CD14-positive monocyte (primary cell): ENCODE data around the gene KLHL42. TPM values are rescaled to one million over a fixed set of nuclear protein-coding genes. Genes with fewer than 3 reads are reported as not detected.

Experiments
- DNase-seq, 3 donors: peaks; one replicate each; pipeline ENCODE4 v3.0.0-alpha.2; 2011 to 2022
- H2AFZ ChIP-seq: 2 replicates; pipeline ENCODE4 v1.6.0; 2012; ENCODE audit warnings: mild to moderate bottlenecking, low read depth, low read length, inconsistent platforms; ENCODE audit not compliant: insufficient read depth, poor library complexity, severe bottlenecking
- H3K27ac ChIP-seq, 2 donors: 1 replicate in 1 of 2; 2 replicates in 1 of 2; pipeline ENCODE4 v1.5.1; 2012 to 2013; ENCODE audit warnings: low read length in 2 of 2, control low read depth in 1 of 2, inconsistent platforms in 1 of 2, low read depth in 1 of 2, mild to moderate bottlenecking in 1 of 2
- H3K27me3 ChIP-seq, 2 donors: one replicate each; pipeline versions ENCODE4 v1.6.0 to v1.6.1; 2011 to 2013; ENCODE audit warnings: low read length in 2 of 2; ENCODE audit not compliant: control insufficient read depth in 2 of 2, insufficient read depth in 2 of 2
- H3K36me3 ChIP-seq, 2 donors: replicated peaks in 1 of 2; 1 replicate in 1 of 2; 2 replicates in 1 of 2; pipeline versions ENCODE4 v1.5.1 to v1.6.1; 2012 to 2013; ENCODE audit warnings: low read length in 2 of 2, control low read depth in 1 of 2, inconsistent platforms in 1 of 2, mild to moderate bottlenecking in 1 of 2; ENCODE audit not compliant: insufficient read depth in 2 of 2, control insufficient read depth in 1 of 2
- H3K4me1 ChIP-seq, 2 donors: 1 replicate in 1 of 2; 2 replicates in 1 of 2; pipeline versions ENCODE4 v1.5.1 to v1.6.1; 2012 to 2013; ENCODE audit warnings: low read length in 2 of 2, control low read depth in 1 of 2, inconsistent platforms in 1 of 2, mild to moderate bottlenecking in 1 of 2, moderate library complexity in 1 of 2; ENCODE audit not compliant: insufficient read depth in 2 of 2, control insufficient read depth in 1 of 2
- H3K4me2 ChIP-seq: replicated peaks from 2 replicates; pipeline ENCODE3; 2012; ENCODE audit warnings: low read length, moderate library complexity, mild to moderate bottlenecking; ENCODE audit not compliant: poor library complexity, severe bottlenecking; ENCODE audit errors: extremely low read depth
- H3K4me3 ChIP-seq, 3 experiments: fragments of 200-600 bp in 1 of 3; sonication (generic) in 1 of 3; replicated peaks in 1 of 3; 1 replicate in 2 of 3; 2 replicates in 1 of 3; pipeline ENCODE4 v1.5.1; 2011 to 2013; ENCODE audit warnings: low read length in 3 of 3, mild to moderate bottlenecking in 3 of 3, control low read depth in 2 of 3, low read depth in 2 of 3, inconsistent platforms in 1 of 3, moderate library complexity in 1 of 3
- H3K79me2 ChIP-seq: 2 replicates; pipeline ENCODE4 v1.6.0; 2012; ENCODE audit warnings: mild to moderate bottlenecking, control low read depth, inconsistent platforms, low read length, moderate library complexity; ENCODE audit not compliant: insufficient read depth
- H3K9ac ChIP-seq: 2 replicates; pipeline ENCODE4 v1.6.0; 2017; ENCODE audit warnings: low read length, mild to moderate bottlenecking; ENCODE audit not compliant: insufficient read depth, poor library complexity, severe bottlenecking
- H3K9me3 ChIP-seq, 2 donors: replicated peaks in 1 of 2; 1 replicate in 1 of 2; 2 replicates in 1 of 2; pipeline versions ENCODE4 v1.5.1 to v1.6.1; 2012 to 2013; ENCODE audit warnings: low read length in 2 of 2, control low read depth in 1 of 2; ENCODE audit not compliant: control insufficient read depth in 1 of 2, insufficient read depth in 1 of 2
- H4K20me1 ChIP-seq: 2 replicates; pipeline ENCODE4 v1.6.0; 2012; ENCODE audit warnings: mild to moderate bottlenecking, low read length, control low read depth, moderate library complexity; ENCODE audit not compliant: insufficient read depth
- H3K27ac Mint-ChIP-seq, 7 donors: one replicate each; pipeline ENCODE4 v1.8.0; 2020; ENCODE audit warnings: mild to moderate bottlenecking in 7 of 7, mixed read lengths in 7 of 7, moderate library complexity in 6 of 7, inconsistent platforms in 2 of 7
- H3K27me3 Mint-ChIP-seq, 3 donors: one replicate each; pipeline ENCODE4 v1.8.0; 2021 to 2022; ENCODE audit warnings: low read depth in 3 of 3, mild to moderate bottlenecking in 3 of 3, mixed read lengths in 3 of 3, moderate library complexity in 3 of 3, inconsistent platforms in 1 of 3
- H3K36me3 Mint-ChIP-seq, 2 donors: one replicate each; pipeline ENCODE4 v1.8.0; 2020; ENCODE audit warnings: mixed read lengths in 2 of 2, inconsistent platforms in 1 of 2, mild to moderate bottlenecking in 1 of 2
- H3K4me1 Mint-ChIP-seq: one replicate; pipeline ENCODE4 v1.8.0; 2020; ENCODE audit warnings: mild to moderate bottlenecking, mixed read lengths
- H3K4me3 Mint-ChIP-seq, 2 donors: one replicate each; pipeline ENCODE4 v1.8.0; 2020; ENCODE audit warnings: mild to moderate bottlenecking in 2 of 2, mixed read lengths in 2 of 2, moderate library complexity in 1 of 2
- H3K9me3 Mint-ChIP-seq, 7 donors: one replicate each; pipeline ENCODE4 v1.8.0; 2020 to 2022; ENCODE audit warnings: mixed read lengths in 7 of 7, mild to moderate bottlenecking in 6 of 7, moderate library complexity in 6 of 7, inconsistent platforms in 2 of 7
- WGBS: methylation state at CpG from one replicate; pipeline ENCODE4 v1.1.5; 2013; ENCODE audit warnings: missing lambda C conversion rate; ENCODE audit not compliant: insufficient coverage; 5-methylcytosine and 5-hydroxymethylcytosine counted together
- intact Hi-C, 2 donors: fragments of 100-400 bp; cut with micrococcal nuclease; formaldehyde crosslinking; loops; one replicate each; pipeline versions ENCODE4 v1.15.0 to v1.15.1; 2023
- polyA plus RNA-seq, 3 donors: library from polyadenylated mRNA; depleted of rRNA in 1 of 3; unstranded in 2 of 3; stranded (reverse) in 1 of 3; fragments of 300-500 nt in 2 of 3; fragments of >200 nt in 1 of 3; fragmentation: Illumina TruSeq in 2 of 3; gene quantifications; 1 replicate in 2 of 3; 2 replicates in 1 of 3; pipeline ENCODE4 v1.2.3, GENCODE V29; 2012 to 2021
- TF ChIP-seq, protein P1 (sequence below): fragments of 200-600 bp; IDR thresholded peaks from one replicate; pipeline ENCODE4 v1.8.0; 2022; ENCODE audit warnings: antibody characterized with exemption, mild to moderate bottlenecking

KLHL42 gene
- polyA plus RNA-seq, 3 donors, result 4.1 to 9.9 (median 7.5) TPM

DNA sequence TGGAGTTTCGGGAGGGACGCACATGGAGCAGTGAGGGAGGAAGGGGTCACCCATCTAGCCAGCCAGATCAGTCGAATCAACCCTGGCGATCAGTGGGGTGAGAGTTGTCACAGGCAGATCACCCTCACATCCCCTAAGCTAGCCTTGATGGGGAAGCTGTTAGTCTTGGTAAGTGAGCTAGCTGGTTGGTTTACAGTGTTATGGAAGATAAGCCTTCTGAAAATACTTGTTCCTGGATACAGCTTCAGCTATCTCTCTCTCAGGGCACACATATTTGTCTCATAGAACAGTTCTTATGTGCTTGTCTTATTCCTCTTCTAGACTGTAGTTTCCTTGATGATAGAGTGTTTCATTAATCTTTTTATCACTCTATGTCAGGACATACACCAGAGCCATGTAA lies 26.2 kb downstream of the KLHL42 start:
- H3K27ac Mint-ChIP-seq, result no peak overlapping the region
- Histone ChIP-seq H2AFZ (no peak overlapping the region), H3K27me3 (no peaks in the 10 kb centered on the region), H3K4me2 (no peak overlapping the region), H3K9ac (no peak overlapping the region), H3K9me3 (no peaks in the 10 kb centered on the region), H3K27ac (no peak overlapping the region), H3K4me3 (no peak overlapping the region), H4K20me1 (no peaks in the 10 kb centered on the region), H3K4me1 (peaks cover 4 to 7% of the 10 kb centered on the region in 2 donors), H3K36me3 (peaks cover 0 to 3% of the 10 kb centered on the region in 2 donors), H3K79me2 (no peaks in the 10 kb centered on the region)
- WGBS, result no CpG with 5 or more reads among the region's 4 CpGs
- H3K27me3 Mint-ChIP-seq, result peaks cover 0 to 6% (median 1%) of the 10 kb centered on the region in 3 donors
- H3K9me3 Mint-ChIP-seq, result peaks cover 0 to 3% (median 0%) of the 10 kb centered on the region in 7 donors
- no peak for DNase-seq
- peaks cover 13% of the 10 kb centered on the region for H3K4me1 Mint-ChIP-seq
- H3K36me3 Mint-ChIP-seq, result no peaks in the 10 kb centered on the region
- TF ChIP-seq, protein P1, sequence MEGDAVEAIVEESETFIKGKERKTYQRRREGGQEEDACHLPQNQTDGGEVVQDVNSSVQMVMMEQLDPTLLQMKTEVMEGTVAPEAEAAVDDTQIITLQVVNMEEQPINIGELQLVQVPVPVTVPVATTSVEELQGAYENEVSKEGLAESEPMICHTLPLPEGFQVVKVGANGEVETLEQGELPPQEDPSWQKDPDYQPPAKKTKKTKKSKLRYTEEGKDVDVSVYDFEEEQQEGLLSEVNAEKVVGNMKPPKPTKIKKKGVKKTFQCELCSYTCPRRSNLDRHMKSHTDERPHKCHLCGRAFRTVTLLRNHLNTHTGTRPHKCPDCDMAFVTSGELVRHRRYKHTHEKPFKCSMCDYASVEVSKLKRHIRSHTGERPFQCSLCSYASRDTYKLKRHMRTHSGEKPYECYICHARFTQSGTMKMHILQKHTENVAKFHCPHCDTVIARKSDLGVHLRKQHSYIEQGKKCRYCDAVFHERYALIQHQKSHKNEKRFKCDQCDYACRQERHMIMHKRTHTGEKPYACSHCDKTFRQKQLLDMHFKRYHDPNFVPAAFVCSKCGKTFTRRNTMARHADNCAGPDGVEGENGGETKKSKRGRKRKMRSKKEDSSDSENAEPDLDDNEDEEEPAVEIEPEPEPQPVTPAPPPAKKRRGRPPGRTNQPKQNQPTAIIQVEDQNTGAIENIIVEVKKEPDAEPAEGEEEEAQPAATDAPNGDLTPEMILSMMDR, result no peak
- H3K4me3 Mint-ChIP-seq, result no peak overlapping the region
- intact Hi-C loops, result no loop called here

DNA sequence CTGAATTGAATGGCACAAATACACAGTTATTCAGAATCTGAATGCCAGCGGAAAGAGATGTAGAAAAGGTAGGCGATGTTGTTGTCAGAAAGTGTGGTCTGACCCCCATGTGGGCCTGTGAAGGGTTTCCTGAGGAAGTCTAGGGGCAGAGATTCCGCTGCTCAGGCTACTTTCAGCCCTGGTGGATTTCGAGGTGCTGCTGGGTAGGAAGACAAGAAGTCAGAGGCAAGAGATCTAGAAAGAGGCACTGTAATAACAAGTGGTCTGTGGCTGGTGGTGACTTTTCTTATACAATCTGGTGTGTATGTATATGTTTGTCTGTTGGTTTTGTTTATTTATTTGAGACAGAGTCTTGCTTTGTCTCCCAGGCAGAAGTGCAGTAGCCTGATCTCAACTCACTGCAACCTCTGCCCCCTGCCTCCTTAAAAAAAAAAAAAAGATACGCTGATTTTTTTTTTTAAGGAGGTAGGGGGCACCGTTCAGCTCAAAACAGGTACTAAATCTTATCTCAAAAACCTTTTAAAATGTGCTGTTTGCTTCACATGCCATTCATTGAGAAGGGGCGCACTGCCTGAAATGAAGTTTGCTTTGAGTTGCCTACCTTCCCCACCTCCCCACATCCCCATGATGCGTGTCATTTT lies 27.1 kb downstream of the KLHL42 start:
- H3K4me3 ChIP-seq, result no peak overlapping the region
- no peaks in the 10 kb centered on the region for H3K36me3 Mint-ChIP-seq
- H3K9me3 ChIP-seq, result no peaks in the 10 kb centered on the region
- no peaks in the 10 kb centered on the region for H3K79me2 ChIP-seq
- H2AFZ ChIP-seq, result no peak overlapping the region
- H3K36me3 ChIP-seq, result no peaks in the 10 kb centered on the region
- peaks cover 4 to 7% of the 10 kb centered on the region in 2 donors for H3K4me1 ChIP-seq
- intact Hi-C loops, result no loop called here
- H3K4me2 ChIP-seq, result no peak overlapping the region
- H3K4me1 Mint-ChIP-seq, result peaks cover 13% of the 10 kb centered on the region
- DNase-seq, result no peak
- H3K27me3 Mint-ChIP-seq, result peaks cover 0 to 6% (median 1%) of the 10 kb centered on the region in 3 donors
- H3K27me3 ChIP-seq, result no peaks in the 10 kb centered on the region
- TF ChIP-seq, protein P1, result no peak
- peak overlapping the region in 1 of 2 donors; percentile 26 for H3K4me3 Mint-ChIP-seq
- H3K27ac Mint-ChIP-seq, result no peak overlapping the region
- no peak overlapping the region for H3K9ac ChIP-seq
- H3K27ac ChIP-seq, result no peak overlapping the region
- no peaks in the 10 kb centered on the region for H4K20me1 ChIP-seq
- H3K9me3 Mint-ChIP-seq, result peaks cover 0 to 3% (median 0%) of the 10 kb centered on the region in 7 donors
- 49% methylated on average over 3 of the region's 8 CpGs for WGBS
